ENCODE data around the gene WDR37.
"Not testable (repeated sequence)": the region's sequence is repeated elsewhere in the genome, so short reads cannot be mapped to it uniquely, and the experiment has no call there.

The WDR37 gene

DNA sequence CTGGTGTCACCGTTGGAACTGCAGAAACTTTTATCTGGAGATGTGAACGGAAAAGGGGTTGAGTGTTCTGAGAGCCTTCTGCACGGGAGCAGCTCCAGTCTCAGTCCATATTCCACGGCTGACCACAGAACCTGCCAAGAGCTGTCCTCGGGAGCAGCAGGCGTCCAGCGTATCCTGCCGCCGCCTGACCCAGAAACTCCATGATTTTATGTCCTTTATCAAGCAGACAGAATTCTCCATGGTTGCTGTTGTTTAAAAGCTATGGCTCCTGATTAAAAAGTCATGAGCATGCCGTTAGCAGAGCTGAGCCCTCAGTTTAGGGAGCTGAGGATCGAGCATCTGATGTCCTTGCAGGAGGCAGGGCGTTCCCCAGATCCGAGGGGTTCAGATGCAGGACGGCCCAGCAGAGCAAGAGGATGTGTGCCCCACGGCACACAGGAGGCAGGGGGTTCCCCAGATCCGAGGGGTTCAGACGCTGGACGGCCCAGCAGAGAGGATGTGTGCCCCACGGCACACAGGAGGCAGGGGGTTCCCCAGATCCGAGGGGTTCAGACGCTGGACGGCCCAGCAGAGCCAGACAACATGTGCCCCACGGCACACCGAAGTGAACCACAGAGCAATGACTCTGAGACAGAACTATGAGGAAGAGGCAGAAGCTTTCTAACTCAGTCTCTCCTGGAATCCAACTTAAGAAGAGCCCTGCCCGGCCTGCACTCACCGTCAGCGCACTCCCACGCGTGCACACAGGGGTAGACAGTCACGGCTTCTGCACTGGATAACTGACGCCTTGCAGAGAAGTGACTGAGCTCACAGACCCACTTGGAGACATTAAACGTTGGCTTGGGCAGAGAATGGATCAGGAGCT is 96.4 kb downstream of the WDR37 start:
- H3K79me2 ChIP-seq (ENCODE audit: control insufficient read depth, insufficient read depth, low read length, unreplicated experiment): no peaks in the 10 kb centered on the region
- peaks cover 27% of the 10 kb centered on the region for H3K27me3 ChIP-seq (ENCODE audit: insufficient read depth, low read length)
- H3K27ac ChIP-seq (ENCODE audit: low read depth, low read length): no peak overlapping the region
- no peak overlapping the region for H3K4me3 ChIP-seq (ENCODE audit: low read depth, low read length)
- H2AFZ ChIP-seq (ENCODE audit: low read length, unreplicated experiment): no peak overlapping the region
- no peaks in the 10 kb centered on the region for H3K36me3 ChIP-seq (ENCODE audit: insufficient read depth, low read length)
- H3K4me1 ChIP-seq (ENCODE audit: control insufficient read depth, insufficient read depth, low read length, unreplicated experiment): no peaks in the 10 kb centered on the region

GRCh38 chr10:1153251-1153763 is 97.1 kb downstream of the WDR37 start:
- Histone ChIP-seq H3K4me1 (ENCODE audit: control insufficient read depth, insufficient read depth, low read length, unreplicated experiment) (no peaks in the 10 kb centered on the region), H3K36me3 (ENCODE audit: insufficient read depth, low read length) (no peaks in the 10 kb centered on the region), H3K4me3 (ENCODE audit: low read depth, low read length) (no peak overlapping the region), H3K27me3 (ENCODE audit: insufficient read depth, low read length) (peaks cover 30% of the 10 kb centered on the region), H3K27ac (ENCODE audit: low read depth, low read length) (no peak overlapping the region), H3K79me2 (ENCODE audit: control insufficient read depth, insufficient read depth, low read length, unreplicated experiment) (no peaks in the 10 kb centered on the region), H2AFZ (ENCODE audit: low read length, unreplicated experiment) (no peak overlapping the region)

- no peaks in the 10 kb centered on the region for H3K4me1 ChIP-seq (ENCODE audit: control insufficient read depth, insufficient read depth, low read length, unreplicated experiment)
Measured at GRCh38 chr10:1153805-1154351, 97.7 kb downstream of the WDR37 start.

DNA sequence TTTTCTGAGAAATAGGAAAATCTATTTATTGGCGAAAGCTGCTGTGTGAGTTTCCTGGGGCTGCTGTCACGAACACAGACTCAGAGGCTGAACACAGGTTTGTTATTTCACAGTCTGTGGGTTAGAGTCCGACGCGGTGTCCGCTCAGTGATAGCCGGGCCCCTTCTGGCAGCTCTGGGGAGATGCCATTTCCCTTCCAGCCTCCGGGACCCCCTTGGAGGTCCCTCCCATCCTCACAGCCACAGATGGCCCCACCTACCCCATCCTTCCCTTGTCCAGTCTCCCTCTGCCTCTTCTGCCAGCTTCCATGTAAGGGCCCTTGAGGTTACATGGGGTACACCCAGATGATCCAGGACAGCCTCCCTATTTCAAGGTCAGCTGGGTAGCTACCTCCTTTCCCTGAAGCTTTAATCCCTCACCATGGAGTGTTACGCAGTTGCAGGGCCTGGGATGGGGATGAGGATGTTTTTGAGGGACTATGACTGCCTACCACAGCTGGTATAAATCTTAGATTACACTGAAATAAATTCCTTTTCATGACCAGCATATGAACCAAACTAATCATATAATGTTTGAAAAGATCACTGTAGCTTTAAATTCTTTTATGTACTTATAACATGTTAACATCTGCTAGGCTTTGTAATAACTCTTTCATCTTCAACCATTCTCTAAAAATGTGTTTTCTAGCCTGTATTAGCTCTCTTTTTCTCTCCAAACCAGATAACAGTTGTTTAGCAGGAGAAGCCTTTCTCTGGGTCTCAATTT is 98.5 kb downstream of the WDR37 start:
- Histone ChIP-seq H3K27me3 (ENCODE audit: insufficient read depth, low read length) (peaks cover 30% of the 10 kb centered on the region), H3K27ac (ENCODE audit: low read depth, low read length) (no peak overlapping the region), H3K4me1 (ENCODE audit: control insufficient read depth, insufficient read depth, low read length, unreplicated experiment) (no peaks in the 10 kb centered on the region), H3K79me2 (ENCODE audit: control insufficient read depth, insufficient read depth, low read length, unreplicated experiment) (no peaks in the 10 kb centered on the region), H2AFZ (ENCODE audit: low read length, unreplicated experiment) (no peak overlapping the region), H3K36me3 (ENCODE audit: insufficient read depth, low read length) (no peaks in the 10 kb centered on the region), H3K4me3 (ENCODE audit: low read depth, low read length) (no peak overlapping the region)

More at GRCh38 chr10:1153805-1154351, 97.7 kb downstream of the WDR37 start:
- no peaks in the 10 kb centered on the region for H3K36me3 ChIP-seq (ENCODE audit: insufficient read depth, low read length)
- no peak overlapping the region for H2AFZ ChIP-seq (ENCODE audit: low read length, unreplicated experiment)
- no peaks in the 10 kb centered on the region for H3K79me2 ChIP-seq (ENCODE audit: control insufficient read depth, insufficient read depth, low read length, unreplicated experiment)
- no peak overlapping the region for H3K4me3 ChIP-seq (ENCODE audit: low read depth, low read length)
- H3K27ac ChIP-seq (ENCODE audit: low read depth, low read length): no peak overlapping the region
- peaks cover 30% of the 10 kb centered on the region for H3K27me3 ChIP-seq (ENCODE audit: insufficient read depth, low read length)

- H3K27me3 ChIP-seq (ENCODE audit: insufficient read depth, low read length): peaks cover 30% of the 10 kb centered on the region
- H3K4me1 ChIP-seq (ENCODE audit: control insufficient read depth, insufficient read depth, low read length, unreplicated experiment): no peaks in the 10 kb centered on the region
- no peak overlapping the region for H3K27ac ChIP-seq (ENCODE audit: low read depth, low read length)
- H2AFZ ChIP-seq (ENCODE audit: low read length, unreplicated experiment): no peak overlapping the region
- H3K36me3 ChIP-seq (ENCODE audit: insufficient read depth, low read length): no peaks in the 10 kb centered on the region
- no peak overlapping the region for H3K4me3 ChIP-seq (ENCODE audit: low read depth, low read length)
- no peaks in the 10 kb centered on the region for H3K79me2 ChIP-seq (ENCODE audit: control insufficient read depth, insufficient read depth, low read length, unreplicated experiment)
Measured at GRCh38 chr10:1155791-1156615, 99.8 kb downstream of the WDR37 start.

DNA sequence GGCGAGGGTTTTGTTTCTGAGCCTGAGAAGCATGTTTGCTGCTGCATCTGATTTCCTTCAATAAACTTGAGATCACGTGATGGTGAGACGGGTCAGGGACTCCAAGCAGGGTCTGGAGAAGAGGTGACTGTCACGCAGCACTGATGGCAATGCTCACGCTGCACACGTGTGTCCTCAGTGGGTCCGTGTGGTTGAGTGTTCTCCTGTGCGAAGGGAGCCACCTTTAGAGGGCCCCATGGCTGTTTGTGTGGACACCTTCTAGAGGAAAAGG is 100.4 kb downstream of the WDR37 start:
- H3K4me1 ChIP-seq (ENCODE audit: control insufficient read depth, insufficient read depth, low read length, unreplicated experiment): no peaks in the 10 kb centered on the region
- H2AFZ ChIP-seq (ENCODE audit: low read length, unreplicated experiment): no peak overlapping the region
- H3K79me2 ChIP-seq (ENCODE audit: control insufficient read depth, insufficient read depth, low read length, unreplicated experiment): no peaks in the 10 kb centered on the region
- no peaks in the 10 kb centered on the region for H3K36me3 ChIP-seq (ENCODE audit: insufficient read depth, low read length)
- peaks cover 30% of the 10 kb centered on the region for H3K27me3 ChIP-seq (ENCODE audit: insufficient read depth, low read length)
- H3K4me3 ChIP-seq (ENCODE audit: low read depth, low read length): no peak overlapping the region
- no peak overlapping the region for H3K27ac ChIP-seq (ENCODE audit: low read depth, low read length)

- H3K27me3 ChIP-seq (ENCODE audit: insufficient read depth, low read length): peaks cover 30% of the 10 kb centered on the region
- H3K27ac ChIP-seq (ENCODE audit: low read depth, low read length): no peak overlapping the region
- no peaks in the 10 kb centered on the region for H3K36me3 ChIP-seq (ENCODE audit: insufficient read depth, low read length)
- no peaks in the 10 kb centered on the region for H3K79me2 ChIP-seq (ENCODE audit: control insufficient read depth, insufficient read depth, low read length, unreplicated experiment)
- H2AFZ ChIP-seq (ENCODE audit: low read length, unreplicated experiment): no peak overlapping the region
- H3K4me3 ChIP-seq (ENCODE audit: low read depth, low read length): no peak overlapping the region
- H3K4me1 ChIP-seq (ENCODE audit: control insufficient read depth, insufficient read depth, low read length, unreplicated experiment): no peaks in the 10 kb centered on the region
Measured at GRCh38 chr10:1156921-1157614, 100.9 kb downstream of the WDR37 start.

DNA sequence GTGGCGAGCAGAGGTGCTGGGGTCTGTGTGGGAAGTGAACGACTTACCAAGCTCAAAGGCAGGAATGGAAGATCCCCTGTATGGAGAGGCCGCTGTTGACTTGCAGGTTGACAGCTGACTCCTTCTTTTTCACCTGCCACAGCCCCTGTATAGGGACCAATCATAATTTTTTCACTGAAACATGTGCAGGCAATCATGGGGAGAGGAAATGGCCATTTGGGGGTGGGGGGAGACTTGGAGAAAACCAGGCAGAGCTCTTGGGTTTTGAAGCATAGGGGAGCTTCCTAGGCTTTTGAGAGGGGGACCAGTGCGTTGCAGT is 101.4 kb downstream of the WDR37 start:
- no peak overlapping the region for H2AFZ ChIP-seq (ENCODE audit: low read length, unreplicated experiment)
- no peaks in the 10 kb centered on the region for H3K79me2 ChIP-seq (ENCODE audit: control insufficient read depth, insufficient read depth, low read length, unreplicated experiment)
- H3K36me3 ChIP-seq (ENCODE audit: insufficient read depth, low read length): no peaks in the 10 kb centered on the region
- no peak overlapping the region for H3K4me3 ChIP-seq (ENCODE audit: low read depth, low read length)
- H3K27me3 ChIP-seq (ENCODE audit: insufficient read depth, low read length): peaks cover 30% of the 10 kb centered on the region
- no peaks in the 10 kb centered on the region for H3K4me1 ChIP-seq (ENCODE audit: control insufficient read depth, insufficient read depth, low read length, unreplicated experiment)
- no peak overlapping the region for H3K27ac ChIP-seq (ENCODE audit: low read depth, low read length)

DNA sequence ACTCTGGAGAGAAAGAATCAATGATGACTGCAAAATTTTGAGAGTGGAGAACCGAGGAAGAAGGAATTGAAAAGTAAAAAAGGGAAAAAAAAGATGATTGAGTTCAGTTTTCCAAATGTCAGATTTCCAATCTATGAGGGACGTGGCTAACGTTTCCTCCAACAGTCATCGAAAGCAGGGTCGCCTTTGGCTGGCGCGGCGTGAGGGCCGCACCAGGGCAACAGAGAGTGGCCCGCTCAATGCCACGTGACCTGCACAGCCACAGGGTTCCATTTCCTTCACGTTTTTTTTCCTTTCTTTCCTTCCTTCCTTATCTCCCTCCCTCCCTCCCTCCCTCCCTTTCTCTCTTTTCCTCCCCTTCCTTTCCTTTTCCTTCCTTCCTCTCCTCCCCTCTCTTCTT is 101.9 kb downstream of the WDR37 start:
- Histone ChIP-seq H2AFZ (ENCODE audit: low read length, unreplicated experiment) (no peak overlapping the region), H3K4me3 (ENCODE audit: low read depth, low read length) (no peak overlapping the region), H3K79me2 (ENCODE audit: control insufficient read depth, insufficient read depth, low read length, unreplicated experiment) (no peaks in the 10 kb centered on the region), H3K36me3 (ENCODE audit: insufficient read depth, low read length) (no peaks in the 10 kb centered on the region), H3K27ac (ENCODE audit: low read depth, low read length) (no peak overlapping the region), H3K27me3 (ENCODE audit: insufficient read depth, low read length) (peaks cover 27% of the 10 kb centered on the region), H3K4me1 (ENCODE audit: control insufficient read depth, insufficient read depth, low read length, unreplicated experiment) (no peaks in the 10 kb centered on the region)

GRCh38 chr10:1158536-1158935 is 102.4 kb downstream of the WDR37 start:
- H3K27me3 ChIP-seq (ENCODE audit: insufficient read depth, low read length): peaks cover 22% of the 10 kb centered on the region
- H3K4me3 ChIP-seq (ENCODE audit: low read depth, low read length); H3K27ac ChIP-seq (ENCODE audit: low read depth, low read length); H3K4me1 ChIP-seq (ENCODE audit: control insufficient read depth, insufficient read depth, low read length, unreplicated experiment); H2AFZ ChIP-seq (ENCODE audit: low read length, unreplicated experiment); H3K79me2 ChIP-seq (ENCODE audit: control insufficient read depth, insufficient read depth, low read length, unreplicated experiment); H3K36me3 ChIP-seq (ENCODE audit: insufficient read depth, low read length): not testable (repeated sequence)

Data from ACC112 (cell line).